NCI-H128 (cell line): ENCODE results near the gene C1QBP.
A peak's percentile ranks its signal among the peaks of the same experiment; 100 is the strongest.
"Not testable (repeated sequence)": the region's sequence is repeated elsewhere in the genome, so short reads cannot be mapped to it uniquely, and the experiment has no call there.

Experiments used
- DNase-seq: peaks from one replicate; lab custom pipeline; 2025; ENCODE audit not compliant: unreplicated experiment; lab: John Stamatoyannopoulos, UW

Gene C1QBP

GRCh38 chr17:5434984-5435383 lies 4.0 kb downstream of the C1QBP start:
- DNase-seq = no peak

DNA sequence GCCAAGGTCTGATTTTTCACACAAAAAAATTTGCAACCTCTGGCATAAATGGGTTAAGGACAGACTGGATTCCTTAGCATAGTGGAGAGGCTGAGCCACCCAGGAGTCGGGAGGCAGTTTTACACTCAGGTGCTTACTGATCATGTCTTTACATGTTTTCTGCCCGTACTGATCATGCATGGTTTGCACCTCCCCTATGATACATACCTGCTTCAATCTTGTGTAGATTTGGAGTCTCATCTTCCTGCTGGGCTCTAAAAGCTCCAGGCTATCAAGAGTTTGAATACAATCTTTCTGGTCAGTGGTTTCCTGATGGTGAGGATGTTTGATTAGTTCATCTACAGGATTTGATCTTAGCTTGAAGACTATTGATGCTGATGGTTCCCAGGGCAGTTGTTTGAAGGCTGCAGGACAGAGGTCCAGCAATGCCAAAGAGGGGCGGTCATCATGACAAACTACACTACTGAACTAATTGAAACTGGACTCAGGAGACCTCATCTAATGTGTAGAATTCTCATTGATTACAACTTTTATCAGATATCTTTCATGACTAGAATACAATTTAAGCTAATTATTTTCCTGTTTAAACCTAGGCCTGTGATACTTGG lies 6.9 kb downstream of the C1QBP start:
- DNase-seq = no peak

- not testable (repeated sequence) for DNase-seq
Measured at GRCh38 chr17:5431234-5431633, 7.7 kb downstream of the C1QBP start.

DNA sequence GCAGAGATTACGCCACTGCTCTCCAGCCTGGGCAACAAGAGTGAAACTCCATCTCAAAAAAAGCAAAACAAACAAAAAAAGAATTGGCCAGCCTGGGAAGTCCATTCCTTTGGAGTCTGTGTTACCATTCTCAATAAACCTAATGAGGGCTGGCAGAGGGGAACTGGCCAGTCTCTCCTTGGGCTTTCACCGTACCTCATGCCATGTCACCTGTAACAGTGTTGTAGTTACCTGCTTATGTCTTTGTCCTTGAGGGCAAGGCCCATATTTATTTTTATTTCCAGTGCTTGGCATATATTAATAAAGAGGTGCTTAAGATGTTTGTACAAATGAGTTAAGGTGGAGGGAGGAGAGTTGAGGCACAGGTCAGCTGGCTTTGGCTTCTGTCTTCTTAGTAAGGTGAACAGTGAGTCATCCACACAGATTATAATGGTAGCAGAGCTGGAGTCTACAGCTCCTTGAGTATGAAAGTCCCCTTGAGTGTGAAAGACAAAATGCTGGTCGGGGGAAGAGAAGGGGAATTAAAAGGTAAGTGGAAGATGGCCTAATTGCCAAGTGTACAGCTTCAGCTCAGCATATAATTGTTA lies 8.4 kb downstream of the C1QBP start:
- DNase-seq = no peak

DNA sequence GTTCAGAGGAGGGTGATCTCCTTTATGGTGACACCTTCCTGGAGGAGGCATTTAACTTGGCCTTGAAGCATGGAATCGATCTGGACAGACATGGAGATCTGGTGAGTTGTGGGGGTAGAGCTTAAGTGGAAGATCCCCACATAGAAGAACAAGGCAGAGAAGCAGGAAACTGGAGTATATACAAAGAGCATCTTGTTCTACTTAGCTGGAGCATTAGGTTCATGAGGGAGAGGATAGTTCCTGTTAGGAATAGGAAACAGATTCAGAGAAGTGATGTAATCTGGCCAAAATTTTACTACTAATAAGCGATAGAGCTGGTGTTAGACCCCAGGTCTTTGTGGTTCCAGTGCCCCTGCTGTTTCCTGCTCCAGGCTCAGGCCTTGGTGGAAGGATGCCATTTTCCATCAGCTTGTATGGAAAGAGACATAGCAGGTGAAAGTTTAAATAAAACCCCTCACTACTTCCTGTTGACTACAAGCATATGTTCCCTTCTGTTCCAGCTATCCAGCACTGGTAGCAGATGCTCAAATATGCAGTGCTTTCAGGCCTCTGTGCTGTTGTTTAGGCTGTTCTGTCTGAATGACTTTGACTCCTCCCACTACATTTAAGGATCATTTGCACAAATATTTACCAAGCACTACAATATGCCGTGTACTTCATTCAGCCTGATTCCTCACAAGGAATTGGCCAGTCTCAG lies 9.6 kb downstream of the C1QBP start:
- no peak for DNase-seq

- no peak for DNase-seq
Measured at GRCh38 chr17:5425826-5426225, 13.1 kb downstream of the C1QBP start.

- DNase-seq = no peak
Measured at GRCh38 chr17:5424909-5425308, 14.0 kb downstream of the C1QBP start.

DNA sequence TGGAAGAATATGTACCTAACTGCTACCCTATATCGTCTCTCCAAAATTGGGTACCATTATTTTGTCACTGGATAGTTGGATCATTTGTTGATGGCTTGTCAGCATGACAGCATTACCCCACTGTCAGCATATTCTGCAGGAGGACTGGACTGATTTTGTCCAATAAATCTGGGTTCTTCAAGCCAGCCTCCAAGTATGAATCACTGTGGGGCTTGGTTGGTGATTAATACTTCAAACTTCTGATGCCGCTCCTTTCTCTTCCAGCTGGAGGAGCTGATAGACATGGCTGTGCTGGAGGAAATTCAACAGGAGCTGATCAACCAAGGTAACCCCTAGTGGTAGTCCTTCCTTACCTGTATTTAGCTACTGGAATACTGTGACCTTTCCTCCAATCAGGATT lies 16.4 kb downstream of the C1QBP start:
- no peak for DNase-seq

GRCh38 chr17:5419959-5420653 lies 18.8 kb downstream of the C1QBP start, which contains the start of gene RPAIN:
TSS of gene RPAIN (plus strand) at chr17:5420182. CDS start at chr17:5420211, 29 bp downstream.
- DNase-seq = peak; percentile 56

DNA sequence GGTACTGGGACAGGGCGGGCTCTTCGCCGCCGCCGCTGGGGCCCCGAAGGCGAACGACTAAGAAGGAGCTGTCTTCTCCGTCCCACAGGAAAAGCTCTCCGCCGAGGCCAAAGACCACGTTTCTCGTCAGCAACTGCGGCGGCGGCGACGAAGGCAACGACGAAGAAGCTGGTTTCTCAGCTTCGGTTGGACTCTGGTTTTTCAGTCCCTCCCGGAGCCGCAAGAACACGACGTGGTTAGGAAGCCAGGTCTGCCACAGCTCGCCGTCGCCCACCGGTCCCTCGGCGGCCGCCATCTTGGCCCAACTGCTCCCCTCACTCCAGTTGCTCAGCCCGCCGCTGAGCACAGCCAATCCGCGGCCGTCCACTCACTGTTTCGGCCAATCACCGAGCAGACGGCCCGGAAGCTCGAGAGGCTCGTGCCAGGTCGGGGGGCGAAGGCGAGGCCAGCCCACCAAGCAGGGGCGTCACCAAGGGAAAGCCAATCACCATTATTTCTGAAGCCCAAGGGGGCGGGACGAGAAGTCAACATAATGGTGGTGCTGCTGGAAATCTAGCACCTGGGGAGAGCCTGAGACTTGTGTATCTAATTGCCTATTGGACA lies 19.5 kb downstream of the C1QBP start, which contains the start of gene NUP88:
NUP88 (minus strand) TSS at position 307 of the 603 bp plus-strand sequence; CDS start at position 295, 12 bp downstream.
- DNase-seq = peak; percentile 86

DNA sequence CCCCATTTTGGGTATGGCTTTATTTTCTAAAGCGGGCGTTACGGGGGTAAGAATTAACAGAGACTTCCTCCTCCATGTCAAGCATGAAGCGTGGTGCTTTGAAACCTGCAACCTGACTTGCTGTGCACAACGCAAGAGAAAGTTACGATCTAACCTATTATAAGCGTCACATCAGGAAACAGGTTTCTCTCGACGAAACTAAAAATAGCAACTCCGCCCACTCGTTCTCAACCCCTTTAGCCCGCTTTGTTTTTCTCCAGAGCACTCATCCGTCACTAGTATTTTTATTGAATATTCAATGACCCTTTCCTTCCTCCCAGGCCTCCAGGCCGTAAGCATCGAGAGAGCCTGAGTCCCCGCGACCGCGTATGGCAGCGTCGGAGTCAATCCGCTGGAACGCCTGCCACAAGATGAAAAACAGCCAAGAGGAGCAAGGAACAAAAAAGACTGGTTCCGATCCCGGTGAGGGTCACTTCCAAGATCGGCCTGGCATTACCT lies 20.0 kb downstream of the C1QBP start:
- DNase-seq = no peak

DNA sequence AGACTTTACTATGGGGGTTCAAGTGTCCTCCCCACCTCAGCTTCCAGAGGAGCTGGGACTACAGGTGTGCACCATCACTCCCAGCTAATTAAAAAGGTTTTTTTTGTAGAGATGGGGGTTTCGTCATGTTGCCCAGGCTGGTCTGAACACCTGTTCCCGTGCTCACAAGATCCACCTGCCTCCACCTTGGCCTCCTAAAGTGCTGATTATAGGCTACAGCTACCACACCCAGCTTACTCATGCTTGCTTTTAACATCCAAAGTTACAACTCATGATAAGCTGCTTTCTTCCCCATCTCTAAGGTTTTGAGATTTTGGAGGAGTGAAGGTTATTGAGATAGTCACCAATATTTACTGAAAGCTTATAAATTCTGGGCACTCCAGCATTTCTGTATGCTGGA lies 22.1 kb downstream of the C1QBP start:
- no peak for DNase-seq

- DNase-seq = no peak
Measured at GRCh38 chr17:5413682-5414081, 25.3 kb downstream of the C1QBP start.

DNA sequence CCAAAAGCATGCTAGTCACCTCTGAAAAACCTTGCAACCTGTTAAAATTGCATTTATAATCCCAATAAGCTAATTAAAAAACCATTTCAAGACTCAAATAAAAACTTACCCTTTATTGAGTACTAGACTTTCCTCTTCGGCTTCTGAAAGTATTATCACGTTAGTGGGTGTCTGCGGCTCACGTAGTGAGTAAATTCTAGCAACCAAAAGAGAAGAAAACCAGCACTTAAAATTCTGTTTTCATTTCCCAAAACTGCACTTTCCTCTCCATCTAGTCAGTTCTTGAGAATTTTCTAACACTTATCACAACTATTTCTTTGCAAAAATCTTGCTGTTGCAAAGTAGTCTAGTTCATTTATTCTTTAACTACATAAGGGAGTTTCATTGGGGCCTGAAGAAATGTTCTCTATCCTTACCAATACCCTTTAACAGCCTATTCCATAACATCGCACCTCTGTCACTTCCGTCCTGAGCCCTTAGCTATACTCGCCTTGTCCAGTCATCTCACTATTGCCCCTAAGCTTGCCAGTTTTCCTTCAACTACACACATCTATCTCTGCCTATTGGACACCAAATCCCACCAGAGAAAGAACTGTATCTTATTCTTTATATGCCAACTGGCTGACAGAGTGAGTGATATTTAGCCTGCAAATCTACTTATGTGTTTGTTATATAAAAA lies 28.2 kb downstream of the C1QBP start:
- no peak for DNase-seq

GRCh38 chr17:5408186-5408585 lies 30.8 kb downstream of the C1QBP start:
- no peak for DNase-seq

- DNase-seq = no peak
Measured at GRCh38 chr17:5405400-5405799, 33.6 kb downstream of the C1QBP start.

DNA sequence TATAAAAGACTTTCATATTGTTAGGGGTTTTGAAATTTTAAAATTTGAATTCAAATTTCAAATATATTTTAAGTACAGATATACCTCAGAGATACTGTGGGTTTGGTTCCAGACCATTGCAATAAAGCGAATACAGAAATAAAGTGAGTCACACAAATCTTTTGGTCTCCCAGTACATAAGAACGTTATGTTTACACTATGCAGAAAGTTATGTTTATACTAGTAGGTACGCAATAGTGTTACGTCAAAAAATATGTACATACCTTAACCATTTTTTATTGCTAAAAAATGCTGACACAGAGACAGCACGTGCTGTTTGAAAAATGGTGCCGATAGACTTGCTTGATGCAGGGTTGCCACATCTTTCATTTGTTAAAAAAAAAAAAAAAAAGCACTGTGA lies 39.2 kb downstream of the C1QBP start:
- no peak for DNase-seq

DNA sequence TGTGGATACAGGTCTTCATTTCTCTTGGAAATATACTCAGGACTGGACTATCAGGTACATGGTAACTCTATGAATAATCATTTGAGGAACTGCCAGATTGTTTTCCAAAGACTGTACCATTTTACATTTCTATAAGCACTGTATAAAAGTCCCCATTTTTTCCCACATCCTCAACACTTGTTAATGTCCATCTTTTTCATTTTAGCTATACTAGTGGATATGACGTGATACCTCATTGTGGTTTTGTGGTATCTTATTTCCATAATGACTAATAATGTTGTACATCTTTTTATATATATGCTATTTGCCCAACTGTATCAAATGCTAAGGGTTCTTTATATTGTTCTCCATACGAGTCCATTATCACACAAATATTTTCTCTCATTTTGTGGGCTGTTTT lies 42.3 kb downstream of the C1QBP start:
- no peak for DNase-seq

GRCh38 chr17:5391678-5392077 lies 47.3 kb downstream of the C1QBP start:
- DNase-seq = no peak
